ENCODE results near the gene ACOX1.

Gene ACOX1

GRCh38 chr17:75995385-75995925, 16.5 kb upstream of the ACOX1 start:
- DNase-seq (ENCODE audit: low read depth): no peak
- no peak overlapping the region for H3K4me3 ChIP-seq (ENCODE audit: control insufficient read depth, low read depth, low read length)
- no peak for TF ChIP-seq CTCF (conservative IDR thresholded peaks at IDR 0.05; ENCODE audit: control insufficient read depth, insufficient read depth, low read depth, low read length)

GRCh38 chr17:75994802-75995370, 15.9 kb upstream of the ACOX1 start:
- TF ChIP-seq CTCF (conservative IDR thresholded peaks at IDR 0.05; ENCODE audit: control insufficient read depth, insufficient read depth, low read depth, low read length): no peak
- H3K4me3 ChIP-seq (ENCODE audit: control insufficient read depth, low read depth, low read length): no peak overlapping the region
- DNase-seq (ENCODE audit: low read depth): no peak

GRCh38 chr17:75991396-75991795, 12.4 kb upstream of the ACOX1 start:
- no peak for TF ChIP-seq CTCF (conservative IDR thresholded peaks at IDR 0.05; ENCODE audit: control insufficient read depth, insufficient read depth, low read depth, low read length)
- no peak for DNase-seq (ENCODE audit: low read depth)
- no peak overlapping the region for H3K4me3 ChIP-seq (ENCODE audit: control insufficient read depth, low read depth, low read length)

- H3K4me3 ChIP-seq (ENCODE audit: control insufficient read depth, low read depth, low read length): no peak overlapping the region
- DNase-seq (ENCODE audit: low read depth): no peak
- TF ChIP-seq CTCF (conservative IDR thresholded peaks at IDR 0.05; ENCODE audit: control insufficient read depth, insufficient read depth, low read depth, low read length): no peak
Measured at GRCh38 chr17:75987041-75987440, 8.1 kb upstream of the ACOX1 start.

GRCh38 chr17:75985986-75986385, 7.0 kb upstream of the ACOX1 start:
- no peak overlapping the region for H3K4me3 ChIP-seq (ENCODE audit: control insufficient read depth, low read depth, low read length)
- TF ChIP-seq CTCF (conservative IDR thresholded peaks at IDR 0.05; ENCODE audit: control insufficient read depth, insufficient read depth, low read depth, low read length): no peak
- DNase-seq (ENCODE audit: low read depth): no peak

GRCh38 chr17:75983501-75984181, 4.7 kb upstream of the ACOX1 start:
- no peak overlapping the region for H3K4me3 ChIP-seq (ENCODE audit: control insufficient read depth, low read depth, low read length)

More at GRCh38 chr17:75983501-75984181, 4.7 kb upstream of the ACOX1 start:
- no peak for TF ChIP-seq CTCF (conservative IDR thresholded peaks at IDR 0.05; ENCODE audit: control insufficient read depth, insufficient read depth, low read depth, low read length)
- peak; percentile 63 for DNase-seq (ENCODE audit: low read depth)

Measured in fibroblast of mammary gland (primary cell).